ENCODE results near the gene NMT1. TPM values are rescaled to one million over a fixed set of nuclear protein-coding genes. Genes with fewer than 3 reads are reported as not detected.

The NMT1 gene
- total and polyA plus RNA-seq, 10 donors, result 37.5 to 108 (median 63.9) TPM

- 80 to 92% (median 88%) methylated on average over 6 of the region's 6 CpGs for WGBS, 5 donors
- no peak for DNase-seq
- H3K9me3 ChIP-seq, result no peaks in the 10 kb centered on the region
- H3K4me3 ChIP-seq, result no peak overlapping the region
- intact Hi-C loops (cut with DNase I; ENCODE audit: low total_unique reads), result no loop called here
- no peaks in the 10 kb centered on the region for H3K27me3 ChIP-seq (replicated peaks in 1 of 7)
- H3K36me3 ChIP-seq, result peaks cover 0 to 83% (median 50%) of the 10 kb centered on the region in 6 donors
- no peak for TF ChIP-seq POLR2AphosphoS5 (IDR thresholded peaks at IDR 0.05)
- TF ChIP-seq POLR2A (IDR thresholded peaks at IDR 0.05), result no peak
- TF ChIP-seq CTCF (IDR thresholded peaks at IDR 0.05 in 8 of 11, conservative IDR thresholded peaks at IDR 0.05 in 3 of 11), result no peak
- peak overlapping the region in 2 of 8 donors; percentile 2 to 4 for H3K27ac ChIP-seq
- peaks cover 0 to 37% (median 23%) of the 10 kb centered on the region in 6 donors for H3K4me1 ChIP-seq
These were observed 20.1 kb downstream of the NMT1 start for GRCh38 chr17:45081047-45081703.

GRCh38 chr17:45086391-45086790 lies 25.3 kb downstream of the NMT1 start:
- intact Hi-C loops (cut with DNase I; ENCODE audit: low total_unique reads), result no loop called here

GRCh38 chr17:45086865-45087503 lies 25.9 kb downstream of the NMT1 start:
- intact Hi-C loops (cut with DNase I; ENCODE audit: low total_unique reads), result no loop called here
- Histone ChIP-seq H3K27me3 (replicated peaks in 1 of 7) (no peaks in the 10 kb centered on the region), H3K9me3 (no peaks in the 10 kb centered on the region), H3K36me3 (peaks cover 3 to 100% (median 93%) of the 10 kb centered on the region in 6 donors), H3K4me1 (no peaks in the 10 kb centered on the region), H3K4me3 (no peak overlapping the region), H3K27ac (no peak overlapping the region)
- WGBS, 5 donors, result 94 to 96% (median 95%) methylated on average over 6 of the region's 6 CpGs
- TF ChIP-seq CTCF (IDR thresholded peaks at IDR 0.05 in 8 of 11, conservative IDR thresholded peaks at IDR 0.05 in 3 of 11), result no peak
- TF ChIP-seq POLR2AphosphoS5 (IDR thresholded peaks at IDR 0.05), result no peak
- peak; percentile 9 for DNase-seq

More at GRCh38 chr17:45086391-45086790, 25.3 kb downstream of the NMT1 start:
- H3K4me3 ChIP-seq, result no peak overlapping the region
- H3K4me1 ChIP-seq, result peaks cover 0 to under 1% (median 0%) of the 10 kb centered on the region in 6 donors
- no peaks in the 10 kb centered on the region for H3K27me3 ChIP-seq (replicated peaks in 1 of 7)
- H3K9me3 ChIP-seq, result no peaks in the 10 kb centered on the region
- DNase-seq, result peak; percentile 15
- WGBS, 5 donors, result 95 to 98% (median 96%) methylated on average over 4 of the region's 4 CpGs
- H3K36me3 ChIP-seq, result peaks cover 3 to 100% (median 93%) of the 10 kb centered on the region in 6 donors
- no peak for TF ChIP-seq POLR2AphosphoS5 (IDR thresholded peaks at IDR 0.05)
- TF ChIP-seq POLR2A (IDR thresholded peaks at IDR 0.05), result no peak
- no peak for TF ChIP-seq CTCF (IDR thresholded peaks at IDR 0.05 in 8 of 11, conservative IDR thresholded peaks at IDR 0.05 in 3 of 11)
- no peak overlapping the region for H3K27ac ChIP-seq

GRCh38 chr17:45087504-45087975 lies 26.4 kb downstream of the NMT1 start:
- TF ChIP-seq POLR2AphosphoS5 (IDR thresholded peaks at IDR 0.05) (no peak), CTCF (IDR thresholded peaks at IDR 0.05 in 8 of 11, conservative IDR thresholded peaks at IDR 0.05 in 3 of 11) (no peak), POLR2A (IDR thresholded peaks at IDR 0.05) (no peak)
- H3K36me3 ChIP-seq, result peaks cover 3 to 100% (median 92%) of the 10 kb centered on the region in 6 donors
- intact Hi-C loops (cut with DNase I; ENCODE audit: low total_unique reads), result no loop called here
- 62 to 94% (median 90%) methylated on average over 3 of the region's 3 CpGs for WGBS, 5 donors
- no peaks in the 10 kb centered on the region for H3K4me1 ChIP-seq
- DNase-seq, result peak; percentile 21
- H3K4me3 ChIP-seq, result no peak overlapping the region
- no peak overlapping the region for H3K27ac ChIP-seq
- no peaks in the 10 kb centered on the region for H3K9me3 ChIP-seq
- H3K27me3 ChIP-seq (replicated peaks in 1 of 7), result no peaks in the 10 kb centered on the region

Measured in spleen (tissue), 11 donors.